ENCODE data around the gene FIGN.
A peak's percentile ranks its signal among the peaks of the same experiment; 100 is the strongest.

Gene FIGN

DNA sequence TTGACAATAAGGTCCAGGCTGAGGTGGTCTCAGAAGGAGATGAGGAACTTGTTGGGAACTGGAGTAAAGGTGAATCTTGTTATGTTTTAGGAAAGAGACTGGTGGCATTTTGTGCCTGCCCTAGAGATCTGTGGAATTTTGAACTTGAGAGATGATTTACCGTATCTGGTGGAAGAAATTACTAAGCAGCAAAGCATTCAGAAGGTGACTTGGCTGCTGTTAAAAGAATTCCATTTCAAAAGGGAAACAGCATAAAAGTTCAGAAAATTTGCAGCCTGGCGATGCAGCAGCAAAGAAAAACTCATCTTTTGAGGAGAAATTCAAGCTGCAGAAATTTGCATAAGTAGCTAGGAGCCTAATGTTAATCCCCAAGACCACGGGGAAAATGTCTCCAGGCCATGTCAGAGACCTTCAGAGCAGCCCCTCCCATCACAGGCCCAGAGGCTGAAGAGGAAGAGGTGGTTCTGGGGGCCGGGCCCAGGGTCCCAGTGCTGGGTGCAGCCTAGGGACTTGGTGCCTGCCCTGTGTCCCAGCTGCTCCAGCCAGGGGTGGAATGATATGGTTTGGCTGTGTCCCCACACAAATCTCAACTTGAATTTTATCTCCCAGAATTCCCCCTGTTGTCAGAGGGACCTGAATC is 73.5 kb downstream of the FIGN start:
- peak; percentile 53 for DNase-seq (ENCODE audit: low read depth)

- peak; percentile 37 for DNase-seq (ENCODE audit: low read depth)
Observed at GRCh38 chr2:163659224-163659623, 76.6 kb downstream of the FIGN start.

DNA sequence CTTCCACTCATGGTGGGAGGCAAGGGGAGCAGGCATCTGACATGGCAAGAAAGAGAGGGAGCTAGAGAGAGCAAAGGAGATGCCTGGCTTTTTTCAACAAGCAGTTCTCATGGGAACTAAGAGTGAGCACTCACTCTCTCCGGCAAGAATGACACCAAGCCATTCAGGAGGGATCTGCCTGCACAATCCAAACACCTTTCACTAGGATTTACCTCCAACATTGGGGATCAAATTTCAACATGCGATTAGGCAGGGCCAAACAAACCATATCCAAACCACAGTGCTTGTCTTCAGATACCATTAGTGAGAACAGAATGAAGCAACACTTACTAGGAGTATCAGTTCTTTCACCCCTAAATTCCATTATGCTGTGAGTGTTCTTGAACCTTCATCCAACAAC is 77.3 kb downstream of the FIGN start:
- no peak for DNase-seq (ENCODE audit: low read depth)

- peak; percentile 41 for DNase-seq (ENCODE audit: low read depth)
Observed at GRCh38 chr2:163657281-163657656, 78.5 kb downstream of the FIGN start.

GRCh38 chr2:163656622-163657280 is 79.1 kb downstream of the FIGN start:
- DNase-seq (ENCODE audit: low read depth), result no peak

- DNase-seq (ENCODE audit: low read depth), result no peak
Observed at GRCh38 chr2:163655667-163656066, 80.1 kb downstream of the FIGN start.

GRCh38 chr2:163652751-163653150 is 83.1 kb downstream of the FIGN start:
- DNase-seq (ENCODE audit: low read depth), result peak; percentile 31

DNA sequence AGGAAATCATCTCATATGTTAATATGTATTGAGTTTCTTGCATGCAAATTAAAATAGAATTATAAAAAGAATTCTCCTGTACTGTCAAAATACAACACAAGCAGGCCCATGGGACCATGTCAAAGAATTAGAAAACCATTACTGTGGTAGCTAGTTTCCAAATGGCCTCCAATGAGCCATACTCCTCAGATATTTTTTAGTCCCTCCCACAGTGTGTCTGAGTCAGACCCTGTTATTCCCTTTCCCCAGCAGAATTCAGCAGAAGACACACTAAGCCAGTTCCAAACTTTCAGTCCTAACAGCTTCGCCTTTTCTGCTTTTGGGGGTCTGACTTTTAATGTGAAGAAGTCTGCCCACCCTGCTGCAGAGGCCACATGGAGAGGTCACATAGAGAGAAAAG is 86.7 kb downstream of the FIGN start:
- DNase-seq (ENCODE audit: low read depth), result peak; percentile 37

- DNase-seq (ENCODE audit: low read depth), result no peak
Observed at GRCh38 chr2:163647300-163647699, 88.5 kb downstream of the FIGN start.

DNA sequence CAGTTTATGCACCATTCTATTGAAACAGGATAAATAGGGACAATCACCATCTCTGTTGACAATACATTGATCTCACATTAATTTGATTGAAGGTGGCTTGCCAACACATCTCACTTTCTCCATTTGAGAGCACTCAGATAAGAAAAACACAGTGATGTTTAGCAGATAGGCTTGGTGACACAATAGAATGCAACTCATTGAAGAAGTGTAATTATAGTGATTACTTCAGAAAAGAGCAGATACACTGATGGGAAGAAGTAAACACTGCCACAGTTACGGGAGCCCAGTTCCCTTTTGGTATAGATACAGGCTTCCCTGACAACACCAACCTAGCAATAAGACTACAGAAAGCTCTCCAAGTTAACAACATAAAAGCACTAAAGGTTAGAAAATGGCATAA is 89.1 kb downstream of the FIGN start:
- no peak for DNase-seq (ENCODE audit: low read depth)

GRCh38 chr2:163644238-163644637 is 91.6 kb downstream of the FIGN start:
- peak; percentile 30 for DNase-seq (ENCODE audit: low read depth)

GRCh38 chr2:163641986-163642385 is 93.8 kb downstream of the FIGN start:
- DNase-seq (ENCODE audit: low read depth), result no peak

DNA sequence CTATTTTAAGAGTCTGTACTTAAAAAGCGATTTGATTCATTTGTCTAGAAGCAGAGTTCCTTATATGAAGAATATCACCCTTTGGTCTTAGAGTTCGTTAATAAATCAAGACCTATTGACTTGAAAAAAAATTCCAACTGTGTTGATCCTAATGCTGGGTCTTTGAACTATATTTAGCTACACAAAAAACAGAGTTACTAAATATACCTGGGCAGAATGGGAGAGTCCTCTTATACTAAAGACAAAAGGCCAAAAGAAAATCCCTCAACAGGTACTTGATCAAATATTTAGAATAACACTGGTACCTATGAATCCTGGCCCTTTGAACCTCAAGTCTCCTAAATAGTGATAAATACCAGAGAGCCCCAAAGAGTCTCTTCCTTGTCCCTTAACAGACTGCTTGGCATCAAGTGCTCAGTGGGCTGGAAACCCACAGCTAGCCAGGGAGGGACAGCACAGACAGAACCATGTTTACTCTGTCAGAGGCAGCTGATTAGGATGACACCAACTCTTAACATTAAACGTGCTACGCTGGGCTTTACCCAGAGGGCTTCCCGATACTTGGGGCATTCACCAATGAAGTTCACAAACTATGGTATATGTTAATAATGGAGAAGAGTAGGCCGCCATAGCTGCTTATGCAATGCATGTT is 95.1 kb downstream of the FIGN start:
- DNase-seq (ENCODE audit: low read depth), result no peak

- DNase-seq (ENCODE audit: low read depth), result no peak
Observed at GRCh38 chr2:163637871-163638270, 97.9 kb downstream of the FIGN start.

DNA sequence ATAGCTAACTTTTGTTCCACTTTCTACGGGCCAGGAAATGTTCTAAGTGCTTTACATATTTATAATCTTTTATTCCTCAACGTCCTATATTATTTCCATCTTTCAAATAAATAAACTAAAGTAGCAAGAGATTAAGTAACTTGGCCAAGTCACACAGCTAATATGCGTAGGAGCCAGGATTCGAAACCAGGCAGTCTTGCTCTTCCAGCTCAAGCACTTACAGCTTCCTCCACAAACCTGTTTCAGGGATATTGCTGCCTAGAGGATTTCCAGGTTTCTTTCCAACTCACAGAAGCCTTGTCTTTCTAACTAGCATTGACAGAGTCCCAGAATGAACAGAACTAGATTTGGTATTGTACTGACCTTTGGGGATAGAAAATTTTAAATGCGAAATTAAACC is 102.5 kb downstream of the FIGN start:
- DNase-seq (ENCODE audit: low read depth), result no peak

- peak; percentile 43 for DNase-seq (ENCODE audit: low read depth)
Observed at GRCh38 chr2:163630836-163631235, 105.0 kb downstream of the FIGN start.

GRCh38 chr2:163626639-163627109 is 109.1 kb downstream of the FIGN start:
- no peak for DNase-seq (ENCODE audit: low read depth)

DNA sequence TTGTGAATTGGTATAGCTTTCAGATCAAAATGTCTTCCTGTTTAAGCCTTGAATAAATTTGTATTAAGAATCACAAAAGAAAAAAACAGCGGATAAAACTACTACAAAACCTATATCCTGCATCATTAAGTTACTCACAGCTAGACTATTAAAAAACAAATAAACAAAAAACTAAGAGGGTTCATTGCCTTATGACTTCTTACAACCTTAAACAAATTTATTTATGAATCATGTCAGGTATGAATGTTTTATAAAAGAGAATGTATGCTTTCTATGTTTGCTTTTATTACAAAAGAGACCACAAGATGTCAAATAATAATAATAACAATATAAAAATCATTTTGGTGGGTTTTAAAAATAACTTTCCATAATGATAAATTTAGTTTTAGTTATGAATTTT is 109.6 kb downstream of the FIGN start:
- no peak for DNase-seq (ENCODE audit: low read depth)

- DNase-seq (ENCODE audit: low read depth), result no peak
Observed at GRCh38 chr2:163625632-163626031, 110.2 kb downstream of the FIGN start.

- no peak for DNase-seq (ENCODE audit: low read depth)
Observed at GRCh38 chr2:163621445-163622004, 114.3 kb downstream of the FIGN start.

- no peak for DNase-seq (ENCODE audit: low read depth)
Observed at GRCh38 chr2:163617517-163617916, 118.3 kb downstream of the FIGN start.

GRCh38 chr2:163613266-163613731 is 122.5 kb downstream of the FIGN start:
- DNase-seq (ENCODE audit: low read depth), result no peak

DNA sequence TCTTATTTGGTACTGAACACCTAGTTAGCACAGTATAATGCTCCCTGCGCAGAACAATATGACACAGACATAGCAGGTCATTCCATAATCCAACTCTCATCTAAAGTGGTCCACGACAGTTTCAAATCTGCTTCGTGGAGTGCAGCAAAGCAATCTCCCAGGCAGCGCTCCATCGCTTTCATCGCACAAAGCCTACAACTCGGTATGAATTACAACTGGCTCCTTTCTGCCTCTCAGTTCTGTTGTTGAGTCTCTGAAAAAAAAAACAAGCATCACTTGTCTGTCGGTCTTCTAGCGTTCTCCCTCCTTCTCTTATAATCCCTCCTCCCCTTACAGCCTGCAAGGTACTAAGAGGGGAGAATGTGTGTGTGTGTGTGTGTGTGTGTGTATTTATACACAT is 123.5 kb downstream of the FIGN start:
- no peak for DNase-seq (ENCODE audit: low read depth)
